Spleen (tissue), 11 donors: ENCODE data around the gene PLVAP. TPM values are rescaled to one million over a fixed set of nuclear protein-coding genes. Genes with fewer than 3 reads are reported as not detected.

Experiments used
- DNase-seq: peaks from one replicate; pipeline ENCODE4 v3.0.0-alpha.2; 2020
- H3K27ac ChIP-seq, 8 donors: fragments of 200-600 bp; sonication (generic) in 7 of 8; 1 replicate in 4 of 8; 2 replicates in 4 of 8; pipeline versions ENCODE4 v1.5.0 to v1.8.0; 2016 to 2021; ENCODE audit warnings: inconsistent platforms in 4 of 8, mild to moderate bottlenecking in 4 of 8, moderate library complexity in 1 of 8
- H3K27me3 ChIP-seq, 7 donors: fragments of 200-600 bp; sonication (generic) in 6 of 7; replicated peaks in 1 of 7; 1 replicate in 4 of 7; 2 replicates in 3 of 7; pipeline versions ENCODE4 v1.5.0 to v1.8.0; 2016 to 2021; ENCODE audit warnings: inconsistent platforms in 3 of 7, mild to moderate bottlenecking in 1 of 7
- H3K36me3 ChIP-seq, 6 donors: fragments of 200-600 bp; sonication (generic) in 5 of 6; 1 replicate in 4 of 6; 2 replicates in 2 of 6; pipeline versions ENCODE4 v1.5.0 to v1.8.0; 2016 to 2021; ENCODE audit warnings: inconsistent platforms in 2 of 6
- H3K4me1 ChIP-seq, 6 donors: fragments of 200-600 bp; sonication (generic) in 5 of 6; 1 replicate in 3 of 6; 2 replicates in 3 of 6; pipeline versions ENCODE4 v1.5.0 to v1.8.0; 2016 to 2021; ENCODE audit warnings: inconsistent platforms in 3 of 6
- H3K4me3 ChIP-seq, 8 donors: fragments of 200-600 bp; sonication (generic) in 7 of 8; 1 replicate in 4 of 8; 2 replicates in 4 of 8; pipeline versions ENCODE4 v1.5.0 to v1.8.0; 2016 to 2021; ENCODE audit warnings: inconsistent platforms in 4 of 8, mild to moderate bottlenecking in 4 of 8, moderate library complexity in 2 of 8
- H3K9me3 ChIP-seq, 8 donors: fragments of 200-600 bp; sonication (generic) in 7 of 8; 1 replicate in 4 of 8; 2 replicates in 4 of 8; pipeline versions ENCODE4 v1.5.0 to v1.8.0; 2016 to 2021; ENCODE audit warnings: inconsistent platforms in 4 of 8
- POLR2A ChIP-seq, 3 donors: fragments of 450-650 bp; IDR thresholded peaks; one replicate each; pipeline ENCODE4 v1.5.1; 2017; ENCODE audit warnings: antibody characterized with exemption in 3 of 3, mild to moderate bottlenecking in 1 of 3
- POLR2AphosphoS5 ChIP-seq, 3 donors: sonication (generic); formaldehyde crosslinking; IDR thresholded peaks; one replicate each; pipeline ENCODE4 v1.5.1; 2017; ENCODE audit warnings: antibody characterized with exemption in 3 of 3
- WGBS, 5 donors: extraction: QIAGEN DNeasy Blood & Tissue Kit in 3 of 5; methylation state at CpG; one replicate each; pipeline versions ENCODE4 v1.1.5 to v1.1.7; 2013 to 2018; 5-methylcytosine and 5-hydroxymethylcytosine counted together
- intact Hi-C: fragments of 100-400 bp; cut with DNase I; formaldehyde crosslinking; loops from one replicate; pipeline ENCODE4 v1.15.0; 2023; ENCODE audit warnings: low total_unique reads
- polyA plus RNA-seq, 3 donors: library from polyadenylated mRNA; stranded (reverse); fragments of 200-250 nt; gene quantifications; one replicate each; pipeline ENCODE4 v1.2.1, GENCODE V29; 2013
- total RNA-seq, 7 donors: library from RNA; depleted of rRNA in 3 of 7; stranded (reverse); fragments of >200 nt in 3 of 7; fragmentation: NEBNext Ultra II Directional in 4 of 7; extraction: Animal tissue kit (Norgen Biotek cat#: 25700) in 4 of 7; gene quantifications; one replicate each; pipeline versions ENCODE4 v1.1.0 to v1.2.1, GENCODE V29; 2016 to 2021
- TF ChIP-seq, protein P1 (sequence below), 11 experiments: fragments of 200-600 bp in 7 of 11; fragments of 450-650 bp in 4 of 11; sonication (generic) in 4 of 11; IDR thresholded peaks in 8 of 11; conservative IDR thresholded peaks in 3 of 11; 1 replicate in 7 of 11; 2 replicates in 4 of 11; pipeline versions ENCODE4 v1.4.0 to v1.8.0; 2016 to 2021; ENCODE audit warnings: antibody characterized with exemption in 11 of 11, inconsistent platforms in 4 of 11, mild to moderate bottlenecking in 1 of 11
- donor health status: healthy with polysubstance abuse.
- donor health status: DM: no; HTN: no; CAD: no; lungs with moderate emphysema.
- donor health status: DM: no; HTN: no; CAD: no.
- donor health status: Bipolar disorder and iron deficiency.
- donor health status: healthy.
- donor health status: DM: no; HTN: no; CAD: no.
- donor health status: DM: yes; HTN: yes; CAD: no.

PLVAP gene
- total and polyA plus RNA-seq, 10 donors = 26.6 to 555 (median 266) TPM

GRCh38 chr19:17385878-17386611, 8.9 kb upstream of the PLVAP start:
- H3K4me3 ChIP-seq = no peak overlapping the region
- WGBS, 5 donors = 39 to 44% (median 40%) methylated on average over 12 to 20 of the region's 20 CpGs
- intact Hi-C loops = loop anchor here (5.0 kb wide), 2 partner anchors 39 to 94 kb away; no protein-coding TSS in a partner anchor

DNA sequence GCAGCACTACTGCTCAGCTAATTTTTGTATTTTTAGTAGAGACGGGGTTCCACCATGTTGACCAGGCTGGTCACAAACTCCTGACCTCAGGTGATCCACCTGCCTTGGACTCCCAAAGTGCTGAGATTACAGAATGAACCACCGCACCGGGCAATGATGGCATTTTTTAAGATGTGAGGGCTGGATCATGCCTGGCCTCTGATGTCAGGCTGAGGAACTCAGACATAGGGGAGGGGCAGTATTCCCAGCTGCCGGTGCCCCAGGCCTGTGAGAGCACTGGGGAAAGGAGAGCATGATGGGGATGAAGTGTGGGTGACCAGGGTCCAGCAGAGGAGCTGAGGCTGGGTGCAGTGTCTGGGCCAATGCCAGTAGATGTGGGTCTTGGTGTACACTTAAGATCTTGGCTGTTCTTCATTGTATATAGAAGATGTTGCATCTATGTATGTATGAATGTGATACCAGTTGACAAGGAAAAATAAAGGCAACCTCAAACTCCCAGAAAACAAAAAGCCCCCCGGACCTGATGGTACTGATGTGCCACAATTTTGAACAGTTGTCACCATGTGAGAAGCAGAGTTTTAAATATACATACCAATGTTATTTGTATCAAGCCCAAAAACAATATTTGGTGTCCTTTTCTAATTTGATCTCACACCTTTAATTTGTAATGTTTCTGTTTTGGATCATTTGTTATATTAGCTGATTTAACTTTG, 3.4 kb upstream of the PLVAP start:
- WGBS, 5 donors = 91 to 99% (median 96%) methylated on average over 5 of the region's 5 CpGs
- DNase-seq = no peak
- H3K4me3 ChIP-seq = no peak overlapping the region
- TF ChIP-seq, protein P1, sequence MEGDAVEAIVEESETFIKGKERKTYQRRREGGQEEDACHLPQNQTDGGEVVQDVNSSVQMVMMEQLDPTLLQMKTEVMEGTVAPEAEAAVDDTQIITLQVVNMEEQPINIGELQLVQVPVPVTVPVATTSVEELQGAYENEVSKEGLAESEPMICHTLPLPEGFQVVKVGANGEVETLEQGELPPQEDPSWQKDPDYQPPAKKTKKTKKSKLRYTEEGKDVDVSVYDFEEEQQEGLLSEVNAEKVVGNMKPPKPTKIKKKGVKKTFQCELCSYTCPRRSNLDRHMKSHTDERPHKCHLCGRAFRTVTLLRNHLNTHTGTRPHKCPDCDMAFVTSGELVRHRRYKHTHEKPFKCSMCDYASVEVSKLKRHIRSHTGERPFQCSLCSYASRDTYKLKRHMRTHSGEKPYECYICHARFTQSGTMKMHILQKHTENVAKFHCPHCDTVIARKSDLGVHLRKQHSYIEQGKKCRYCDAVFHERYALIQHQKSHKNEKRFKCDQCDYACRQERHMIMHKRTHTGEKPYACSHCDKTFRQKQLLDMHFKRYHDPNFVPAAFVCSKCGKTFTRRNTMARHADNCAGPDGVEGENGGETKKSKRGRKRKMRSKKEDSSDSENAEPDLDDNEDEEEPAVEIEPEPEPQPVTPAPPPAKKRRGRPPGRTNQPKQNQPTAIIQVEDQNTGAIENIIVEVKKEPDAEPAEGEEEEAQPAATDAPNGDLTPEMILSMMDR (IDR thresholded peaks at IDR 0.05 in 8 of 11, conservative IDR thresholded peaks at IDR 0.05 in 3 of 11) = no peak
- TF ChIP-seq POLR2AphosphoS5 (IDR thresholded peaks at IDR 0.05) (no peak), POLR2A (IDR thresholded peaks at IDR 0.05) (no peak)
- peaks cover 18 to 65% (median 45%) of the 10 kb centered on the region in 6 donors for H3K4me1 ChIP-seq
- intact Hi-C loops = no loop called here
- peaks cover 0 to 30% (median 4%) of the 10 kb centered on the region in 7 donors for H3K27me3 ChIP-seq
- peaks cover 0 to 5% (median 0%) of the 10 kb centered on the region in 8 donors for H3K9me3 ChIP-seq
- H3K27ac ChIP-seq = no peak overlapping the region
- no peaks in the 10 kb centered on the region for H3K36me3 ChIP-seq

More at GRCh38 chr19:17385878-17386611, 8.9 kb upstream of the PLVAP start:
- no peaks in the 10 kb centered on the region for H3K36me3 ChIP-seq
- peaks cover 0 to 14% (median 0%) of the 10 kb centered on the region in 7 donors for H3K27me3 ChIP-seq
- peaks cover 0 to 10% (median 2%) of the 10 kb centered on the region in 8 donors for H3K9me3 ChIP-seq
- peak; percentile 90 for DNase-seq
- no peak overlapping the region for H3K27ac ChIP-seq
- TF ChIP-seq POLR2A (IDR thresholded peaks at IDR 0.05) = no peak
- TF ChIP-seq POLR2AphosphoS5 (IDR thresholded peaks at IDR 0.05) = peak in 2 of 3 donors; percentile 34 to 52
- TF ChIP-seq, protein P1 (IDR thresholded peaks at IDR 0.05 in 8 of 11, conservative IDR thresholded peaks at IDR 0.05 in 3 of 11) = peak; percentile 61 to 91 (median 84)
- peaks cover 9 to 48% (median 36%) of the 10 kb centered on the region in 6 donors for H3K4me1 ChIP-seq

DNA sequence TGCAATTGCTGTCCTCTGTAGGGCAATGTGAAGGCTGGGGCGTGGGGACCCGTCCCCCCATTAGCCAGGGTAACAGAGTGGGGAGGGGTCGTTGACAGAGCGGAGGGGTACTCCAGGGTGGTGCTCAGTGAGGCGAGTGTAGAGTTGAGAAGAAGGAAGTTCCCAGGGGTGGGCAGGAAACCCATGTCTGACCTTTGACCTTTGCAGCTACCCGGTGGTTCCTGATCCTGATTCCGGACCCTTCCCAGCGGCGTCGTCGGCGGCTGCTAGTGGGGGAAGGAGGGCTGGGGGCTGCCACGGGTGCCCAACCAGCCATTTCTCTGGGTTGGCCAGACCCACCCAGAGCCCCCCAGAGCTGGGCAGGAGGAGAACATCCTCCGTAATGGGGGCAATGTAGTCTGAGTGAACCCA, 2.1 kb upstream of the PLVAP start:
- TF ChIP-seq POLR2AphosphoS5 (IDR thresholded peaks at IDR 0.05) (peak; percentile 28 to 61 (median 48)), POLR2A (IDR thresholded peaks at IDR 0.05) (no peak)
- TF ChIP-seq, protein P1 (IDR thresholded peaks at IDR 0.05 in 8 of 11, conservative IDR thresholded peaks at IDR 0.05 in 3 of 11) = no peak
- peaks cover 0 to 30% (median 4%) of the 10 kb centered on the region in 7 donors for H3K27me3 ChIP-seq
- no peaks in the 10 kb centered on the region for H3K36me3 ChIP-seq
- peak overlapping the region in 4 of 8 donors; percentile 2 to 43 (median 22) for H3K27ac ChIP-seq
- DNase-seq = peak; percentile 78
- intact Hi-C loops = no loop called here
- H3K4me1 ChIP-seq = peaks cover 18 to 71% (median 44%) of the 10 kb centered on the region in 6 donors
- H3K4me3 ChIP-seq = no peak overlapping the region
- H3K9me3 ChIP-seq = peaks cover 0 to 5% (median 0%) of the 10 kb centered on the region in 8 donors
- WGBS, 5 donors = 18 to 32% (median 28%) methylated on average over 12 to 14 of the region's 14 CpGs
